SK-N-SH (cell line): ENCODE measurements around the gene PIP4K2B. TPM values are rescaled to one million over a fixed set of nuclear protein-coding genes. Genes with fewer than 3 reads are reported as not detected.

Source experiments
- CTCF ChIA-PET: fragments of 300-600, 350-600 bp; formaldehyde crosslinking; extraction: SDS; loops from one replicate; lab custom pipeline; 2021; lab: Yijun Ruan, JAX
- POLR2A ChIA-PET: fragments of 350-600 bp; sonication (Branson Sonifier 250); formaldehyde crosslinking; extraction: SDS; loops from one replicate; lab custom pipeline; 2020; ENCODE audit warnings: antibody characterized with exemption, inconsistent platforms; lab: Yijun Ruan, JAX
- DNase-seq: peaks from one replicate; pipeline ENCODE4 v3.0.0; 2012
- H2AFZ ChIP-seq: fragments of 200-600 bp; sonication (generic); 2 replicates; pipeline ENCODE4 v1.8.1; 2016; ENCODE audit warnings: antibody characterized with exemption, mild to moderate bottlenecking, low read depth
- H3F3A ChIP-seq: fragments of 200-600 bp; sonication (generic); replicated peaks from 2 replicates; pipeline ENCODE3; 2016; ENCODE audit warnings: antibody characterized with exemption, mild to moderate bottlenecking; ENCODE audit not compliant: insufficient read depth
- H3K27ac ChIP-seq, 2 experiments: fragments of 200-500 bp in 1 of 2; fragments of 200-600 bp in 1 of 2; sonication (Bioruptor generic) in 1 of 2; sonication (generic), shearing (Covaris generic) in 1 of 2; 2 replicates each; pipeline versions ENCODE4 v1.5.1 to v1.6.1; 2014 to 2016; ENCODE audit warnings: low read depth in 2 of 2, inconsistent platforms in 1 of 2, low read length in 1 of 2, mild to moderate bottlenecking in 1 of 2, mixed read lengths in 1 of 2
- H3K27me3 ChIP-seq: fragments of 200-600 bp; sonication (generic), shearing (Covaris generic); 2 replicates; pipeline ENCODE4 v1.6.1; 2016; ENCODE audit warnings: mixed run types; ENCODE audit not compliant: insufficient read depth
- H3K36me3 ChIP-seq, 2 experiments: fragments of 200-500 bp in 1 of 2; fragments of 200-600 bp in 1 of 2; sonication (Bioruptor generic) in 1 of 2; sonication (generic) in 1 of 2; replicated peaks in 1 of 2; 2 replicates each; pipeline versions ENCODE3 to v1.5.1; 2014 to 2016; ENCODE audit warnings: low read length in 1 of 2, mild to moderate bottlenecking in 1 of 2; ENCODE audit not compliant: insufficient read depth in 2 of 2, control insufficient read depth in 1 of 2
- H3K4me1 ChIP-seq, 2 experiments: fragments of 200-500 bp in 1 of 2; fragments of 200-600 bp in 1 of 2; sonication (Bioruptor generic) in 1 of 2; sonication (generic), shearing (Covaris generic) in 1 of 2; 2 replicates each; pipeline versions ENCODE4 v1.5.1 to v1.6.1; 2014 to 2016; ENCODE audit warnings: low read depth in 1 of 2, low read length in 1 of 2, mixed run types in 1 of 2; ENCODE audit not compliant: insufficient read depth in 2 of 2, control insufficient read depth in 1 of 2
- H3K4me2 ChIP-seq: fragments of 200-600 bp; sonication (generic), shearing (Covaris generic); 2 replicates; pipeline ENCODE4 v1.6.1; 2017; ENCODE audit warnings: mixed run types
- H3K4me3 ChIP-seq, 2 experiments: fragments of 200-500 bp in 1 of 2; fragments of 200-600 bp in 1 of 2; sonication (Bioruptor generic) in 1 of 2; sonication (generic), shearing (Covaris generic) in 1 of 2; 2 replicates each; pipeline versions ENCODE4 v1.5.1 to v1.8.1; 2014 to 2016; ENCODE audit warnings: low read depth in 2 of 2, inconsistent platforms in 1 of 2, low read length in 1 of 2, mild to moderate bottlenecking in 1 of 2, mixed read lengths in 1 of 2, moderate library complexity in 1 of 2
- H3K79me2 ChIP-seq: fragments of 200-600 bp; sonication (generic); 2 replicates; pipeline ENCODE4 v1.8.1; 2017; ENCODE audit warnings: mild to moderate bottlenecking; ENCODE audit not compliant: insufficient read depth
- H3K9ac ChIP-seq: fragments of 200-600 bp; sonication (generic); 2 replicates; pipeline ENCODE4 v1.6.1; 2017; ENCODE audit warnings: mixed run types
- H3K9me2 ChIP-seq: fragments of 200-600 bp; sonication (generic); 2 replicates; pipeline ENCODE4 v1.6.1; 2017; ENCODE audit warnings: mixed run types
- H3K9me3 ChIP-seq: fragments of 200-600 bp; sonication (generic); 2 replicates; pipeline ENCODE4 v1.6.1; 2017; ENCODE audit warnings: mixed run types, mild to moderate bottlenecking, moderate library complexity
- H4K20me1 ChIP-seq: fragments of 200-600 bp; sonication (generic); 2 replicates; pipeline ENCODE4 v1.6.1; 2017; ENCODE audit warnings: mild to moderate bottlenecking, mixed run types; ENCODE audit not compliant: insufficient read depth
- GATA2 ChIP-seq: sonication (generic); formaldehyde crosslinking; IDR thresholded peaks from 2 replicates; pipeline ENCODE4 v1.5.0; 2020; ENCODE audit warnings: mild to moderate bottlenecking, missing genetic modification reagents
- IRF3 ChIP-seq: fragments of 150-350 bp; IDR thresholded peaks from 2 replicates; pipeline ENCODE4 v1.6.1; 2016; ENCODE audit warnings: mild to moderate bottlenecking, low read depth, low read length
- JUND ChIP-seq: IDR thresholded peaks from 2 replicates; pipeline ENCODE4 v1.4.0; 2012
- PBX3 ChIP-seq: IDR thresholded peaks from 2 replicates; pipeline ENCODE4; 2012
- REST ChIP-seq: IDR thresholded peaks from 2 replicates; pipeline ENCODE4 v1.6.1; 2012; ENCODE audit warnings: mild to moderate bottlenecking, low read depth, low read length, moderate library complexity
- SMC3 ChIP-seq: IDR thresholded peaks from 2 replicates; pipeline ENCODE4 v1.6.1; 2012; ENCODE audit warnings: low read depth, low read length, improper control_type of control experiment
- TCF12 ChIP-seq: IDR thresholded peaks from 2 replicates; pipeline ENCODE4 v1.4.0; 2012
- YY1 ChIP-seq: IDR thresholded peaks from 2 replicates; pipeline ENCODE4 v1.4.0; 2012; ENCODE audit warnings: low read depth, mild to moderate bottlenecking
- WGBS: methylation state at CpG from one replicate; pipeline ENCODE4 v1.1.6; 2017; ENCODE audit warnings: low lambda C conversion rate; 5-methylcytosine and 5-hydroxymethylcytosine counted together
- polyA plus RNA-seq, 3 experiments: library from polyadenylated mRNA; depleted of rRNA; stranded (reverse); fragments of >200 nt; gene quantifications; 2 replicates each; pipeline ENCODE4 v1.2.3, GENCODE V29; 2012
- TF ChIP-seq, protein P1 (sequence below): fragments of 200-600 bp; sonication (generic); IDR thresholded peaks from 2 replicates; pipeline ENCODE4 v1.6.1; 2017; ENCODE audit warnings: antibody characterized with exemption, mild to moderate bottlenecking, moderate library complexity

PIP4K2B gene
- polyA plus RNA-seq, 1 of the 3 experiments (the other 2 are of a cell fraction) = 29.8 TPM

- Histone ChIP-seq H4K20me1 (peaks cover 45% of the 10 kb centered on the region), H3K79me2 (peaks cover 67% of the 10 kb centered on the region), H3K27ac (peak overlapping the region; percentile 71 to 95), H3K9me3 (no peaks in the 10 kb centered on the region), H2AFZ (peak overlapping the region; percentile 72; the same call in 1 of the 2 replicates)
- DNase-seq = peak; percentile 80
- TF ChIP-seq REST (no peak), SMC3 (0 out of 2 replicates have a peak, but pooled peaks have one; percentile 4), IRF3 (no peak), TCF12 (no peak), PBX3 (no peak), YY1 (peak; percentile 79), JUND (no peak), GATA2 (CRISPR knock-in tag) (no peak)
- TF ChIP-seq, protein P1, sequence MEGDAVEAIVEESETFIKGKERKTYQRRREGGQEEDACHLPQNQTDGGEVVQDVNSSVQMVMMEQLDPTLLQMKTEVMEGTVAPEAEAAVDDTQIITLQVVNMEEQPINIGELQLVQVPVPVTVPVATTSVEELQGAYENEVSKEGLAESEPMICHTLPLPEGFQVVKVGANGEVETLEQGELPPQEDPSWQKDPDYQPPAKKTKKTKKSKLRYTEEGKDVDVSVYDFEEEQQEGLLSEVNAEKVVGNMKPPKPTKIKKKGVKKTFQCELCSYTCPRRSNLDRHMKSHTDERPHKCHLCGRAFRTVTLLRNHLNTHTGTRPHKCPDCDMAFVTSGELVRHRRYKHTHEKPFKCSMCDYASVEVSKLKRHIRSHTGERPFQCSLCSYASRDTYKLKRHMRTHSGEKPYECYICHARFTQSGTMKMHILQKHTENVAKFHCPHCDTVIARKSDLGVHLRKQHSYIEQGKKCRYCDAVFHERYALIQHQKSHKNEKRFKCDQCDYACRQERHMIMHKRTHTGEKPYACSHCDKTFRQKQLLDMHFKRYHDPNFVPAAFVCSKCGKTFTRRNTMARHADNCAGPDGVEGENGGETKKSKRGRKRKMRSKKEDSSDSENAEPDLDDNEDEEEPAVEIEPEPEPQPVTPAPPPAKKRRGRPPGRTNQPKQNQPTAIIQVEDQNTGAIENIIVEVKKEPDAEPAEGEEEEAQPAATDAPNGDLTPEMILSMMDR = peak; percentile 37
- TF ChIP-seq, all 33 proteins: peak for 3
- 3% methylated on average over 28 of the region's 64 CpGs for WGBS
- Histone ChIP-seq H3K9ac (peak overlapping the region; percentile 90), H3K36me3 (no peaks in the 10 kb centered on the region), H3K4me1 (peaks cover 9 to 47% of the 10 kb centered on the region in 2 experiments; a peak in 1 of 4 replicates), H3K9me2 (no peaks in the 10 kb centered on the region), H3K4me2 (peak overlapping the region; percentile 99), H3F3A (peaks cover 6% of the 10 kb centered on the region), H3K27me3 (no peaks in the 10 kb centered on the region), H3K4me3 (peak overlapping the region; percentile 86 to 93)
- ChIA-PET POLR2A (no interaction called here), CTCF (interaction anchor here (0.7 to 7.4 kb wide), 2 partner anchors 14 to 43 kb away, joined by 3 to 88 read pairs; partner anchors contain the start of gene CISD3)
These were observed 51.8 kb downstream of the PIP4K2B start for GRCh38 chr17:38747463-38748148.
